B cell (primary cell): ENCODE data around the gene PRSS8. TPM values are rescaled to one million over a fixed set of nuclear protein-coding genes. Genes with fewer than 3 reads are reported as not detected.

Experiments used
- ATAC-seq: fragments of 200-7000 bp; cut with Tn5 transposase; one replicate; pipeline ENCODE4 v1.10.0; 2021; ENCODE audit warnings: low read depth, mild to moderate bottlenecking, moderate number of reproducible peaks, moderate library complexity
- CTCF ChIA-PET: fragments of 350-600 bp; sonication (Branson Sonifier 250); formaldehyde crosslinking; loops from one replicate; lab custom pipeline; 2021; ENCODE audit warnings: antibody characterized with exemption, inconsistent platforms; lab: Charles Lee
- POLR2A ChIA-PET: fragments of 350-600 bp; sonication (Branson Sonifier 250); formaldehyde crosslinking; loops from one replicate; lab custom pipeline; 2021; ENCODE audit warnings: antibody characterized with exemption; lab: Charles Lee
- DNase-seq: peaks from one replicate; pipeline ENCODE4 v3.0.0; 2013
- H2AFZ ChIP-seq: 2 replicates; pipeline ENCODE4 v1.6.1; 2012; ENCODE audit warnings: mild to moderate bottlenecking, low read depth, low read length; ENCODE audit not compliant: insufficient read depth, poor library complexity, severe bottlenecking
- H3K27ac ChIP-seq, 2 donors: 1 replicate in 1 of 2; 2 replicates in 1 of 2; pipeline ENCODE4 v1.5.1; 2012 to 2013; ENCODE audit warnings: low read length in 2 of 2, mild to moderate bottlenecking in 2 of 2, moderate library complexity in 1 of 2
- H3K27me3 ChIP-seq, 4 experiments: fragments of 200-600 bp in 1 of 4; sonication (generic) in 1 of 4; replicated peaks in 1 of 4; 1 replicate in 2 of 4; 2 replicates in 2 of 4; pipeline versions ENCODE4 v1.6.1 to v1.7.0; 2013 to 2016; ENCODE audit warnings: low read length in 3 of 4, mild to moderate bottlenecking in 2 of 4, mixed read lengths in 1 of 4, moderate library complexity in 1 of 4; ENCODE audit not compliant: insufficient read depth in 4 of 4, control insufficient read depth in 3 of 4; ENCODE audit errors: control extremely low read depth in 1 of 4
- H3K36me3 ChIP-seq, 2 experiments: replicated peaks in 1 of 2; 1 replicate in 1 of 2; 2 replicates in 1 of 2; pipeline versions ENCODE4 v1.6.1 to v1.7.1; 2013; ENCODE audit warnings: low read length in 1 of 2; ENCODE audit not compliant: insufficient read depth in 2 of 2, control insufficient read depth in 1 of 2; ENCODE audit errors: control extremely low read depth in 1 of 2, extremely low read depth in 1 of 2
- H3K4me1 ChIP-seq, 2 donors: fragments of 200-600 bp in 1 of 2; sonication (generic) in 1 of 2; 1 replicate in 1 of 2; 2 replicates in 1 of 2; pipeline versions ENCODE4 v1.5.1 to v1.6.1; 2013 to 2017; ENCODE audit warnings: low read length in 2 of 2; ENCODE audit not compliant: control insufficient read depth in 2 of 2, insufficient read depth in 2 of 2
- H3K4me2 ChIP-seq: replicated peaks from 2 replicates; pipeline ENCODE3; 2012; ENCODE audit warnings: mild to moderate bottlenecking, low read depth, low read length; ENCODE audit not compliant: poor library complexity, severe bottlenecking
- H3K4me3 ChIP-seq, 5 experiments: fragments of 200-600 bp in 1 of 5; sonication (generic) in 1 of 5; 1 replicate in 3 of 5; 2 replicates in 2 of 5; pipeline versions ENCODE4 v1.5.1 to v1.7.0; 2011 to 2016; ENCODE audit warnings: low read length in 4 of 5, mild to moderate bottlenecking in 4 of 5, low read depth in 2 of 5, control low read depth in 1 of 5, moderate library complexity in 1 of 5; ENCODE audit not compliant: insufficient read depth in 1 of 5; ENCODE audit errors: control extremely low read depth in 1 of 5, extremely low read depth in 1 of 5
- H3K79me2 ChIP-seq: fragments of 200-600 bp; sonication (generic); one replicate; pipeline ENCODE4 v1.6.0; 2016; ENCODE audit warnings: low read length; ENCODE audit not compliant: control insufficient read depth, insufficient read depth
- H3K9ac ChIP-seq: fragments of 200-600 bp; sonication (generic); 2 replicates; pipeline ENCODE4 v1.6.1; 2017; ENCODE audit warnings: mild to moderate bottlenecking, low read length, moderate library complexity
- H3K9me3 ChIP-seq, 3 donors: one replicate each; pipeline versions ENCODE4 v1.6.1 to v1.7.1; 2013; ENCODE audit warnings: low read length in 2 of 3; ENCODE audit not compliant: control insufficient read depth in 2 of 3, insufficient read depth in 1 of 3; ENCODE audit errors: control extremely low read depth in 1 of 3
- H4K20me1 ChIP-seq: 2 replicates; pipeline ENCODE4 v1.6.0; 2012; ENCODE audit warnings: mild to moderate bottlenecking, low read length; ENCODE audit not compliant: insufficient read depth, control insufficient read depth, poor library complexity, severe bottlenecking
- H3K27ac Mint-ChIP-seq: one replicate; pipeline ENCODE4 v1.8.0; 2021; ENCODE audit warnings: mixed read lengths
- H3K27me3 Mint-ChIP-seq: one replicate; pipeline ENCODE4 v1.8.0; 2021; ENCODE audit warnings: mixed read lengths
- H3K4me1 Mint-ChIP-seq: one replicate; pipeline ENCODE4 v1.8.0; 2021; ENCODE audit warnings: mixed read lengths
- H3K4me3 Mint-ChIP-seq: one replicate; pipeline ENCODE4 v1.8.0; 2021; ENCODE audit warnings: mixed read lengths
- H3K9me3 Mint-ChIP-seq: one replicate; pipeline ENCODE4 v1.8.0; 2022; ENCODE audit warnings: mixed read lengths; ENCODE audit not compliant: insufficient read depth
- CTCF ChIP-seq: fragments of 200-600 bp; IDR thresholded peaks from one replicate; pipeline ENCODE4 v1.8.0; 2022; ENCODE audit warnings: antibody characterized with exemption, mild to moderate bottlenecking
- EZH2 ChIP-seq: IDR thresholded peaks from 2 replicates; pipeline ENCODE4 v1.6.1; 2012; ENCODE audit warnings: borderline replicate concordance, low read depth, mild to moderate bottlenecking, moderate library complexity, low read length; ENCODE audit not compliant: insufficient read depth, poor library complexity, severe bottlenecking
- WGBS: methylation state at CpG from one replicate; pipeline ENCODE4 v1.1.5; 2013; ENCODE audit warnings: missing lambda C conversion rate; ENCODE audit not compliant: insufficient coverage; 5-methylcytosine and 5-hydroxymethylcytosine counted together
- intact Hi-C: fragments of 100-400 bp; cut with micrococcal nuclease; formaldehyde crosslinking; loops from one replicate; pipeline ENCODE4 v1.10.0; 2022
- polyA plus RNA-seq: library from polyadenylated mRNA; depleted of rRNA; stranded (reverse); fragments of >200 nt; gene quantifications from 2 replicates; pipeline ENCODE4 v1.2.3, GENCODE V29; 2012
- total RNA-seq, 2 donors: library from RNA; stranded (reverse); fragments of 120-200 nt in 1 of 2; gene quantifications; 1 replicate in 1 of 2; 2 replicates in 1 of 2; pipeline versions ENCODE4 v1.2.3 to v1.2.4, GENCODE V29; 2013 to 2022

PRSS8 gene
- total and polyA plus RNA-seq, 2 donors (not counting 1 experiment from before 2014, with no cell fraction given) = not detected

GRCh38 chr16:31132303-31132979 is 3.1 kb downstream of the PRSS8 start:
- Histone ChIP-seq H3K4me2 (no peak overlapping the region), H3K79me2 (peaks cover 6% of the 10 kb centered on the region), H3K9ac (no peak overlapping the region), H3K36me3 (peaks cover 0 to 45% of the 10 kb centered on the region in 2 experiments), H3K4me1 (no peaks in the 10 kb centered on the region), H2AFZ (no peak overlapping the region), H3K27me3 (no peaks in the 10 kb centered on the region), H4K20me1 (no peaks in the 10 kb centered on the region), H3K27ac (no peak overlapping the region), H3K9me3 (no peaks in the 10 kb centered on the region), H3K4me3 (no peak overlapping the region)
- Mint-ChIP-seq H3K4me1 (no peaks in the 10 kb centered on the region), H3K9me3 (no peaks in the 10 kb centered on the region), H3K4me3 (no peak overlapping the region), H3K27ac (no peak overlapping the region), H3K27me3 (no peaks in the 10 kb centered on the region)
- DNase-seq (peak; percentile 24), ATAC-seq (no peak)
- ChIA-PET CTCF (interaction anchor here (1.2 kb wide), 1 partner anchor 34 kb away, joined by 3 read pairs; no protein-coding TSS in a partner anchor), POLR2A (no interaction called here)
- intact Hi-C loops = no loop called here
- WGBS = 96% methylated on average over 12 of the region's 20 CpGs
- TF ChIP-seq CTCF (no peak), EZH2 (no peak)

GRCh38 chr16:31131841-31132271 is 3.7 kb downstream of the PRSS8 start:
- no peaks in the 10 kb centered on the region for H3K9me3 ChIP-seq
- H3K4me3 ChIP-seq = no peak overlapping the region
- H3K4me2 ChIP-seq = no peak overlapping the region
- peaks cover 0 to 51% of the 10 kb centered on the region in 2 experiments for H3K36me3 ChIP-seq
- H2AFZ ChIP-seq = no peak overlapping the region
- H3K27ac ChIP-seq = no peak overlapping the region
- Mint-ChIP-seq H3K4me1 (no peaks in the 10 kb centered on the region), H3K9me3 (no peaks in the 10 kb centered on the region), H3K27ac (no peak overlapping the region), H3K27me3 (no peaks in the 10 kb centered on the region), H3K4me3 (no peak overlapping the region)
- intact Hi-C loops = no loop called here
- 89% methylated on average over 5 of the region's 5 CpGs for WGBS
- POLR2A ChIA-PET = no interaction called here
- no peak overlapping the region for H3K9ac ChIP-seq
- DNase-seq (no peak), ATAC-seq (no peak)
- TF ChIP-seq CTCF = no peak
- TF ChIP-seq EZH2 = no peak
- no peaks in the 10 kb centered on the region for H3K4me1 ChIP-seq
- CTCF ChIA-PET = interaction anchor here (1.0 to 1.2 kb wide), 2 partner anchors 15 to 33 kb away, joined by 3 read pairs; no protein-coding TSS in a partner anchor
- H3K79me2 ChIP-seq = peaks cover 8% of the 10 kb centered on the region
- H4K20me1 ChIP-seq = no peaks in the 10 kb centered on the region
- H3K27me3 ChIP-seq = no peaks in the 10 kb centered on the region
